HepG2 (cell line): ENCODE data around the gene C19orf44. TPM values are rescaled to one million over a fixed set of nuclear protein-coding genes. Genes with fewer than 3 reads are reported as not detected.

Source experiments
- ATAC-seq: fragments of 200-7000 bp; cut with Tn5 transposase; 3 replicates; pipeline ENCODE4 v1.9.1; 2020; ENCODE audit warnings: mild to moderate bottlenecking, moderate library complexity
- BruUV-seq: library from RNA; stranded (reverse); fragments of 400-500 nt; replicated peaks from 2 replicates; lab custom pipeline; 2021; lab: Mats Ljungman, UMichigan
- CTCF ChIA-PET: fragments of 300-600 bp; formaldehyde crosslinking; extraction: SDS; loops from one replicate; lab custom pipeline; 2021; ENCODE audit warnings: low total read pairs, inconsistent platforms, low intra/inter-chr PET ratio; lab: Yijun Ruan, JAX
- POLR2A ChIA-PET: fragments of 350-600 bp; sonication (Branson Sonifier 250); formaldehyde crosslinking; loops from one replicate; lab custom pipeline; 2020; ENCODE audit warnings: antibody characterized with exemption, inconsistent platforms; lab: Yijun Ruan, JAX
- DNase-seq: peaks from one replicate; pipeline ENCODE4 v3.0.0-alpha.2; 2015; ENCODE audit warnings: low spot score
- FAIRE-seq: peaks from 3 replicates; lab custom pipeline; 2011; peaks lifted over from hg19 to GRCh38; lab: Jason Lieb, UNC
- H2AFZ ChIP-seq: one replicate; pipeline ENCODE4 v1.6.1; 2011; ENCODE audit warnings: low read length, inconsistent platforms
- H3K27ac ChIP-seq: fragments of 300-600 bp; 3 replicates; pipeline ENCODE4 v1.8.0; 2011; ENCODE audit warnings: mixed run types, mild to moderate bottlenecking, mixed read lengths, low read length, inconsistent platforms; ENCODE audit not compliant: insufficient read depth; ENCODE audit errors: extremely low read length
- H3K27me3 ChIP-seq, 2 experiments: fragments of 200-600 bp in 1 of 2; 2 replicates in 1 of 2; 3 replicates in 1 of 2; pipeline versions ENCODE4 v1.6.0 to v1.8.0; 2011; ENCODE audit warnings: low read length in 2 of 2, mild to moderate bottlenecking in 2 of 2, moderate library complexity in 2 of 2, inconsistent platforms in 1 of 2; ENCODE audit not compliant: insufficient read depth in 2 of 2, control insufficient read depth in 1 of 2
- H3K36me3 ChIP-seq, 2 experiments: fragments of 200-600 bp in 1 of 2; replicated peaks in 1 of 2; 2 replicates in 1 of 2; 3 replicates in 1 of 2; pipeline versions ENCODE4 v1.5.1 to v1.8.0; 2011; ENCODE audit warnings: low read length in 2 of 2, inconsistent platforms in 1 of 2; ENCODE audit not compliant: insufficient read depth in 2 of 2, control insufficient read depth in 1 of 2
- H3K4me1 ChIP-seq: 2 replicates; pipeline ENCODE4 v1.5.1; 2012; ENCODE audit warnings: low read length, inconsistent platforms; ENCODE audit not compliant: insufficient read depth
- H3K4me2 ChIP-seq: 2 replicates; pipeline ENCODE4 v1.6.0; 2011; ENCODE audit warnings: low read depth, low read length, inconsistent platforms
- H3K4me3 ChIP-seq, 3 experiments: fragments of 200-600 bp in 1 of 3; sonication (generic), shearing (Covaris generic) in 1 of 3; replicated peaks in 1 of 3; 2 replicates each; pipeline ENCODE4 v1.5.1; 2011 to 2016; ENCODE audit warnings: low read length in 3 of 3, inconsistent platforms in 2 of 3, low read depth in 2 of 3, mild to moderate bottlenecking in 2 of 3, control low read depth in 1 of 3, mixed read lengths in 1 of 3; ENCODE audit not compliant: insufficient read depth in 1 of 3
- H3K79me2 ChIP-seq: one replicate; pipeline ENCODE4 v1.6.1; 2011; ENCODE audit warnings: low read length, inconsistent platforms; ENCODE audit not compliant: insufficient read depth
- H3K9ac ChIP-seq: 2 replicates; pipeline ENCODE4 v1.6.0; 2011; ENCODE audit warnings: mild to moderate bottlenecking, low read depth, low read length, inconsistent platforms; ENCODE audit not compliant: insufficient read depth
- H3K9me3 ChIP-seq: 2 replicates; pipeline ENCODE4 v1.5.1; 2012; ENCODE audit warnings: mild to moderate bottlenecking, low read length
- H4K20me1 ChIP-seq: 2 replicates; pipeline ENCODE4 v1.6.0; 2011; ENCODE audit warnings: inconsistent platforms, mild to moderate bottlenecking, low read length, moderate library complexity; ENCODE audit not compliant: insufficient read depth
- AGO2 ChIP-seq: fragments of 200-400 bp; formaldehyde crosslinking; optimal IDR thresholded peaks from 2 replicates; pipeline ENCODE3; 2017; ENCODE audit warnings: mild to moderate bottlenecking, low read depth, low read length, moderate library complexity
- RBFOX2 ChIP-seq: fragments of 200-400 bp; formaldehyde crosslinking; IDR thresholded peaks from 2 replicates; pipeline ENCODE4 v1.6.1; 2017; ENCODE audit warnings: low read depth, mild to moderate bottlenecking, low read length
- RBM22 ChIP-seq: fragments of 200-400 bp; formaldehyde crosslinking; optimal IDR thresholded peaks from 2 replicates; pipeline ENCODE3; 2017; ENCODE audit warnings: mild to moderate bottlenecking, low read length, moderate library complexity
- SPEN ChIP-seq: sonication (generic); formaldehyde crosslinking; IDR thresholded peaks from 2 replicates; pipeline ENCODE4 v1.5.1; 2020; ENCODE audit warnings: low read depth, mild to moderate bottlenecking, missing genetic modification reagents
- WGBS: methylation state at CpG from one replicate; pipeline ENCODE4 v1.1.6; 2017; ENCODE audit warnings: low lambda C conversion rate; 5-methylcytosine and 5-hydroxymethylcytosine counted together
- in situ Hi-C: cut with HindIII; loops from 2 replicates; pipeline ENCODE4 v1.10.0; 2017; ENCODE audit warnings: low pct_unique_long_range_greater_than_20kb; ENCODE audit not compliant: extremely low pct_ligation_motif_present
- intact Hi-C: fragments of 100-400 bp; cut with micrococcal nuclease; formaldehyde crosslinking; loops from one replicate; pipeline ENCODE4 v1.10.0; 2022; ENCODE audit not compliant: unreplicated experiment
- polyA plus RNA-seq, 8 experiments: library from polyadenylated mRNA; depleted of rRNA in 3 of 8; stranded (reverse) in 7 of 8; unstranded in 1 of 8; fragments of >200 nt; fragmentation: Illumina TruSeq in 4 of 8; extraction: Trizol in 4 of 8; gene quantifications; 2 replicates each; pipeline versions ENCODE4 v1.2.1 to v1.2.3, GENCODE V29; 2011 to 2016; ENCODE audit warnings: low read depth in 4 of 8, missing spikeins in 1 of 8, mixed read lengths in 1 of 8; ENCODE audit not compliant: insufficient read depth in 1 of 8
- total RNA-seq, 5 experiments: library from RNA; depleted of rRNA; stranded (reverse); fragments of >200 nt; fragmentation: Illumina TruSeq; extraction: Trizol; gene quantifications; 2 replicates each; pipeline ENCODE4 v1.2.3, GENCODE V29; 2016; ENCODE audit warnings: low read depth in 1 of 5

Gene C19orf44
- total and polyA plus RNA-seq, 2 of the 13 experiments (the other 11 are each of a cell fraction or from before 2014, with no cell fraction given) = 3.2 to 4.3 TPM

GRCh38 chr19:16530540-16531379 lies 34.6 kb downstream of the C19orf44 start:
- BruUV-seq = no TSS peak

GRCh38 chr19:16531380-16531669 lies 35.1 kb downstream of the C19orf44 start:
- DNase-seq (no peak), ATAC-seq (no peak), FAIRE-seq (no peak)
- Histone ChIP-seq H3K4me2 (no peak overlapping the region), H3K27ac (no peak overlapping the region), H3K36me3 (peaks cover 54 to 98% of the 10 kb centered on the region in 2 experiments), H3K9ac (no peak overlapping the region), H4K20me1 (peaks cover 6% of the 10 kb centered on the region; the same call in 1 of the 2 replicates), H2AFZ (no peak overlapping the region), H3K4me1 (no peaks in the 10 kb centered on the region), H3K4me3 (no peak overlapping the region), H3K9me3 (no peaks in the 10 kb centered on the region), H3K79me2 (peaks cover 5% of the 10 kb centered on the region), H3K27me3 (no peaks in the 10 kb centered on the region)
- POLR2A ChIA-PET = no interaction called here
- CTCF ChIA-PET = no interaction called here
- 97% methylated on average over 12 of the region's 12 CpGs for WGBS
- TF ChIP-seq RBM22 (no peak), RBFOX2 (0 out of 2 replicates have a peak, but pooled peaks have one; percentile 15)
- intact Hi-C loops (no loop called here), in situ Hi-C loops (no loop called here)
- BruUV-seq = no TSS peak

More at GRCh38 chr19:16530540-16531379, 34.6 kb downstream of the C19orf44 start:
- FAIRE-seq = no peak
- no peak overlapping the region for H3K4me3 ChIP-seq
- ATAC-seq = no peak
- TF ChIP-seq AGO2 (peak; percentile 16), SPEN (CRISPR knock-in tag) (no peak)
- TF ChIP-seq, all 625 proteins: peak for 1
- Histone ChIP-seq H3K27me3 (no peaks in the 10 kb centered on the region), H3K79me2 (peaks cover under 1% of the 10 kb centered on the region), H3K4me2 (no peak overlapping the region), H3K36me3 (peaks cover 49 to 98% of the 10 kb centered on the region in 2 experiments), H3K4me1 (no peaks in the 10 kb centered on the region), H2AFZ (no peak overlapping the region), H4K20me1 (0 out of 2 replicates have a peak, but pooled peaks cover 3% of the 10 kb centered on the region), H3K9ac (no peak overlapping the region), H3K27ac (no peak overlapping the region), H3K9me3 (no peaks in the 10 kb centered on the region)
- ChIA-PET POLR2A (no interaction called here), CTCF (no interaction called here)
- intact Hi-C loops (no loop called here), in situ Hi-C loops (no loop called here)
- WGBS = 98% methylated on average over 9 of the region's 43 CpGs
- DNase-seq = no peak
